ENCODE measurements around the gene ARHGAP26. TPM values are rescaled to one million over a fixed set of nuclear protein-coding genes. Genes with fewer than 3 reads are reported as not detected.
A peak's percentile ranks its signal among the peaks of the same experiment; 100 is the strongest.

The ARHGAP26 gene
- total and polyA plus RNA-seq, 2 experiments from 2014 or later, result 9.5 to 16.8 TPM

DNA sequence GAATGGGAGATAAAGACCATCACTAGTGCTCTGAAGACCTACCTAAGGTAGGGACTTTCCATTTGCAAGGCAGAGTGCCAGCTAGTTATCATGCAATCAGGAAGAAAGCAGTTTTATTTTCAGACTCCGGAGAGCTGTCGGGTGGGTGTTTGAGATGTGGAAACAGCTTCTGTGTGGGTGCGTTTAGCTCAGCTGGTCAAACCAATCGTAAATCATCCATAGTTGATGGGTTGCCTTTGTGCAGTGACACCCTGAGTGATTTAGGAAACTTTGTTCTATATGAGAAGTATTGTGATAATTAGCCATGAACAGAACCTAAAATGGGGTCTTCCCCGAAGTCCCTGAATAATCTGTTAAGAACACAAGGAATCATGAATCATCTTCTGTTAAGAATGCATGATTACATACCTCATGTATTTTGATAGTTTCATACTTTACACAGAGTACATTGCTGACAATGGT, 284.3 kb downstream of the ARHGAP26 start:
- 0 out of 2 replicates have a peak, but pooled peaks cover 3% of the 10 kb centered on the region for H3K9me2 ChIP-seq (ENCODE audit: insufficient read depth)
- no peak overlapping the region for H2AFZ ChIP-seq
- H3K27ac ChIP-seq (ENCODE audit: low read depth), result no peak overlapping the region
- TF ChIP-seq JUNB (IDR thresholded peaks at IDR 0.05; ENCODE audit: unreplicated experiment) (no peak), ZNF331 (CRISPR knock-in tag; IDR thresholded peaks at IDR 0.05; ENCODE audit: low read depth) (no peak), EZH2 (IDR thresholded peaks at IDR 0.05; ENCODE audit: low read depth, unreplicated experiment) (no peak)
- Mint-ChIP-seq H3K27ac (0 out of 2 replicates have a peak overlapping the region, but pooled peaks have one; percentile 35), H3K9me3 (no peaks in the 10 kb centered on the region), H3K4me1 (peaks cover 29% of the 10 kb centered on the region), H3K27me3 (ENCODE audit: insufficient read depth, low read depth, poor library complexity) (peaks cover 1% of the 10 kb centered on the region), H3K4me3 (no peak overlapping the region), H3K36me3 (ENCODE audit: low read depth) (peaks cover 11% of the 10 kb centered on the region)
- no peaks in the 10 kb centered on the region for H3K27me3 ChIP-seq (ENCODE audit: insufficient read depth)
- no peaks in the 10 kb centered on the region for H3K79me2 ChIP-seq (replicated peaks; ENCODE audit: insufficient read depth)
- H3K4me1 ChIP-seq (ENCODE audit: insufficient read depth), result peaks cover 26% of the 10 kb centered on the region
- H3K4me2 ChIP-seq, result no peak overlapping the region
- no peak for DNase-seq (ENCODE audit: low spot score)
- no peaks in the 10 kb centered on the region for H4K20me1 ChIP-seq (replicated peaks; ENCODE audit: insufficient read depth)
- H3K36me3 ChIP-seq (ENCODE audit: insufficient read depth), result no peaks in the 10 kb centered on the region
- no peak for ATAC-seq
- no peak overlapping the region for H3K4me3 ChIP-seq
- H3F3A ChIP-seq (replicated peaks; ENCODE audit: low read depth), result no peaks in the 10 kb centered on the region

DNA sequence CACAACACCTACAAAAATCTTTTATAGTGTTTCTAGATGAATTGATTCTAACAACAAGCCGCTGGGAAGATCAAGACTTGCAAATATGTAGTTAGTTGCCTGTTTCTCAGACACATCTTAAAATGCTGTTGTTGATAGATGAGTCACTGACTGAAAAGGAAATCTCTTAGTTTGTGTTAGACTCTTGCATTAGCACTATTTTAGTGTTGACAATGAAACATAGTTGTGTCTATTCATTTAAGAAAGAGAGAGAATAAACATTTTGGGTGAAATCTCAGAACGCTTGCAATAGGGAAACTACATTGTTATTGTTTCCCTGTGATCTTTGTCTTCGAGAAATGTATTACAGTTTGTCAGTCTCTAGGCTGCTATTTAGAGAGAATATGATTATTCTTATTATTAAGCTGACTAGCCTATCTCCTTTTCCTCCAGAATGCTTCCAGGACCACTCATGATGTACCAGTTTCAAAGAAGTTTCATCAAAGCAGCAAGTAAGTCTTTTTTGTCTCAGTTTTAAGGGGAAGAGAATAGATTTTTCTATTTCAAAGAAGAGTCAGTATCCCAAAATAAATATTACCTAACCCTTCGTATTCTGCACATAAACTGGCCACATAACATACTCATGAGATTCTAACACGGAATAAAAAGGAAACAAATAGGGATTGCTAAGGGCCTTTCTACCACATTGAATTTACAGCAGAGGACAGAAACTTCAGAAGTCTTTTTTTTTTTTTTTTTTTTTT, 285.6 kb downstream of the ARHGAP26 start:
- H2AFZ ChIP-seq, result no peak overlapping the region
- no peaks in the 10 kb centered on the region for H3K79me2 ChIP-seq (replicated peaks; ENCODE audit: insufficient read depth)
- no peaks in the 10 kb centered on the region for H4K20me1 ChIP-seq (replicated peaks; ENCODE audit: insufficient read depth)
- Mint-ChIP-seq H3K9me3 (no peaks in the 10 kb centered on the region), H3K27ac (no peak overlapping the region), H3K27me3 (ENCODE audit: insufficient read depth, low read depth, poor library complexity) (no peaks in the 10 kb centered on the region), H3K4me1 (peaks cover 26% of the 10 kb centered on the region), H3K36me3 (ENCODE audit: low read depth) (peaks cover 11% of the 10 kb centered on the region), H3K4me3 (no peak overlapping the region)
- peaks cover 17% of the 10 kb centered on the region for H3K4me1 ChIP-seq (ENCODE audit: insufficient read depth)
- no peaks in the 10 kb centered on the region for H3K36me3 ChIP-seq (ENCODE audit: insufficient read depth)
- H3K27ac ChIP-seq (ENCODE audit: low read depth), result no peak overlapping the region
- H3K4me2 ChIP-seq, result no peak overlapping the region
- H3K4me3 ChIP-seq, result no peak overlapping the region
- no peaks in the 10 kb centered on the region for H3F3A ChIP-seq (replicated peaks; ENCODE audit: low read depth)
- H3K9me2 ChIP-seq (ENCODE audit: insufficient read depth), result 0 out of 2 replicates have a peak, but pooled peaks cover 3% of the 10 kb centered on the region
- DNase-seq (ENCODE audit: low spot score) (no peak), ATAC-seq (no peak)
- H3K27me3 ChIP-seq (ENCODE audit: insufficient read depth), result no peaks in the 10 kb centered on the region
- TF ChIP-seq EZH2 (IDR thresholded peaks at IDR 0.05; ENCODE audit: low read depth, unreplicated experiment) (no peak), JUNB (IDR thresholded peaks at IDR 0.05; ENCODE audit: unreplicated experiment) (no peak), POLR2AphosphoS5 (IDR thresholded peaks at IDR 0.05; ENCODE audit: low read depth) (no peak), NANOG (IDR thresholded peaks at IDR 0.05; ENCODE audit: borderline replicate concordance) (no peak), CREB1 (CRISPR knock-in tag; IDR thresholded peaks at IDR 0.05; ENCODE audit: low read depth) (no peak), ZNF331 (CRISPR knock-in tag; IDR thresholded peaks at IDR 0.05; ENCODE audit: low read depth) (no peak), STAT1 (IDR thresholded peaks at IDR 0.05; ENCODE audit: unreplicated experiment) (no peak), EZH2phosphoT487 (IDR thresholded peaks at IDR 0.05; ENCODE audit: unreplicated experiment) (no peak)
- TF ChIP-seq, protein P1, sequence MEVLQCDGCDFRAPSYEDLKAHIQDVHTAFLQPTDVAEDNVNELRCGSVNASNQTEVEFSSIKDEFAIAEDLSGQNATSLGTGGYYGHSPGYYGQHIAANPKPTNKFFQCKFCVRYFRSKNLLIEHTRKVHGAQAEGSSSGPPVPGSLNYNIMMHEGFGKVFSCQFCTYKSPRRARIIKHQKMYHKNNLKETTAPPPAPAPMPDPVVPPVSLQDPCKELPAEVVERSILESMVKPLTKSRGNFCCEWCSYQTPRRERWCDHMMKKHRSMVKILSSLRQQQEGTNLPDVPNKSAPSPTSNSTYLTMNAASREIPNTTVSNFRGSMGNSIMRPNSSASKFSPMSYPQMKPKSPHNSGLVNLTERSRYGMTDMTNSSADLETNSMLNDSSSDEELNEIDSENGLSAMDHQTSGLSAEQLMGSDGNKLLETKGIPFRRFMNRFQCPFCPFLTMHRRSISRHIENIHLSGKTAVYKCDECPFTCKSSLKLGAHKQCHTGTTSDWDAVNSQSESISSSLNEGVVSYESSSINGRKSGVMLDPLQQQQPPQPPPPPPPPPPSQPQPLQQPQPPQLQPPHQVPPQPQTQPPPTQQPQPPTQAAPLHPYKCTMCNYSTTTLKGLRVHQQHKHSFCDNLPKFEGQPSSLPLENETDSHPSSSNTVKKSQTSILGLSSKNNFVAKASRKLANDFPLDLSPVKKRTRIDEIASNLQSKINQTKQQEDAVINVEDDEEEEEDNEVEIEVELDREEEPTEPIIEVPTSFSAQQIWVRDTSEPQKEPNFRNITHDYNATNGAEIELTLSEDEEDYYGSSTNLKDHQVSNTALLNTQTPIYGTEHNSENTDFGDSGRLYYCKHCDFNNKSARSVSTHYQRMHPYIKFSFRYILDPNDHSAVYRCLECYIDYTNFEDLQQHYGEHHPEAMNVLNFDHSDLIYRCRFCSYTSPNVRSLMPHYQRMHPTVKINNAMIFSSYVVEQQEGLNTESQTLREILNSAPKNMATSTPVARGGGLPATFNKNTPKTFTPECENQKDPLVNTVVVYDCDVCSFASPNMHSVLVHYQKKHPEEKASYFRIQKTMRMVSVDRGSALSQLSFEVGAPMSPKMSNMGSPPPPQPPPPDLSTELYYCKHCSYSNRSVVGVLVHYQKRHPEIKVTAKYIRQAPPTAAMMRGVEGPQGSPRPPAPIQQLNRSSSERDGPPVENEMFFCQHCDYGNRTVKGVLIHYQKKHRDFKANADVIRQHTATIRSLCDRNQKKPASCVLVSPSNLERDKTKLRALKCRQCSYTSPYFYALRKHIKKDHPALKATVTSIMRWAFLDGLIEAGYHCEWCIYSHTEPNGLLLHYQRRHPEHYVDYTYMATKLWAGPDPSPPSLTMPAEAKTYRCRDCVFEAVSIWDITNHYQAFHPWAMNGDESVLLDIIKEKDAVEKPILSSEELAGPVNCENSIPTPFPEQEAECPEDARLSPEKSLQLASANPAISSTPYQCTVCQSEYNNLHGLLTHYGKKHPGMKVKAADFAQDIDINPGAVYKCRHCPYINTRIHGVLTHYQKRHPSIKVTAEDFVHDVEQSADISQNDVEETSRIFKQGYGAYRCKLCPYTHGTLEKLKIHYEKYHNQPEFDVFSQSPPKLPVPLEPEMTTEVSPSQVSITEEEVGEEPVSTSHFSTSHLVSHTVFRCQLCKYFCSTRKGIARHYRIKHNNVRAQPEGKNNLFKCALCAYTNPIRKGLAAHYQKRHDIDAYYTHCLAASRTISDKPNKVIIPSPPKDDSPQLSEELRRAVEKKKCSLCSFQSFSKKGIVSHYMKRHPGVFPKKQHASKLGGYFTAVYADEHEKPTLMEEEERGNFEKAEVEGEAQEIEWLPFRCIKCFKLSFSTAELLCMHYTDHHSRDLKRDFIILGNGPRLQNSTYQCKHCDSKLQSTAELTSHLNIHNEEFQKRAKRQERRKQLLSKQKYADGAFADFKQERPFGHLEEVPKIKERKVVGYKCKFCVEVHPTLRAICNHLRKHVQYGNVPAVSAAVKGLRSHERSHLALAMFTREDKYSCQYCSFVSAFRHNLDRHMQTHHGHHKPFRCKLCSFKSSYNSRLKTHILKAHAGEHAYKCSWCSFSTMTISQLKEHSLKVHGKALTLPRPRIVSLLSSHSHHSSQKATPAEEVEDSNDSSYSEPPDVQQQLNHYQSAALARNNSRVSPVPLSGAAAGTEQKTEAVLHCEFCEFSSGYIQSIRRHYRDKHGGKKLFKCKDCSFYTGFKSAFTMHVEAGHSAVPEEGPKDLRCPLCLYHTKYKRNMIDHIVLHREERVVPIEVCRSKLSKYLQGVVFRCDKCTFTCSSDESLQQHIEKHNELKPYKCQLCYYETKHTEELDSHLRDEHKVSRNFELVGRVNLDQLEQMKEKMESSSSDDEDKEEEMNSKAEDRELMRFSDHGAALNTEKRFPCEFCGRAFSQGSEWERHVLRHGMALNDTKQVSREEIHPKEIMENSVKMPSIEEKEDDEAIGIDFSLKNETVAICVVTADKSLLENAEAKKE (CRISPR knock-in tag; IDR thresholded peaks at IDR 0.05), result no peak
- TF ChIP-seq, protein P2, sequence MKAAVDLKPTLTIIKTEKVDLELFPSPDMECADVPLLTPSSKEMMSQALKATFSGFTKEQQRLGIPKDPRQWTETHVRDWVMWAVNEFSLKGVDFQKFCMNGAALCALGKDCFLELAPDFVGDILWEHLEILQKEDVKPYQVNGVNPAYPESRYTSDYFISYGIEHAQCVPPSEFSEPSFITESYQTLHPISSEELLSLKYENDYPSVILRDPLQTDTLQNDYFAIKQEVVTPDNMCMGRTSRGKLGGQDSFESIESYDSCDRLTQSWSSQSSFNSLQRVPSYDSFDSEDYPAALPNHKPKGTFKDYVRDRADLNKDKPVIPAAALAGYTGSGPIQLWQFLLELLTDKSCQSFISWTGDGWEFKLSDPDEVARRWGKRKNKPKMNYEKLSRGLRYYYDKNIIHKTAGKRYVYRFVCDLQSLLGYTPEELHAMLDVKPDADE (IDR thresholded peaks at IDR 0.05), result no peak

Measured in GM23338 (cell line).